OCI-LY3 (cell line): Measurements from ENCODE around the gene SMAD6.

Experiments
- H2AFZ ChIP-seq: fragments of 200-600, 300-600 bp; shearing (Covaris generic); 2 replicates; pipeline ENCODE4 v1.6.0; 2014; ENCODE audit warnings: antibody characterized with exemption, low read depth, low read length
- H3K27ac ChIP-seq: fragments of 200-600, 300-600 bp; sonication (generic); 2 replicates; pipeline ENCODE4 v1.5.1; 2014; ENCODE audit warnings: mild to moderate bottlenecking, low read length, moderate library complexity, mixed read lengths
- H3K27me3 ChIP-seq: fragments of 200-600, 300-600 bp; sonication (generic); 2 replicates; pipeline ENCODE4 v1.6.1; 2014; ENCODE audit warnings: low read depth, low read length, mixed read lengths
- H3K36me3 ChIP-seq: fragments of 200-600, 300-600 bp; sonication (generic); replicated peaks from 2 replicates; pipeline ENCODE3; 2014; ENCODE audit warnings: low read depth, low read length, mixed read lengths
- H3K4me1 ChIP-seq: fragments of 300-600, 200-600 bp; sonication (generic); 2 replicates; pipeline ENCODE4 v1.6.1; 2014; ENCODE audit warnings: low read length, mixed read lengths
- H3K4me2 ChIP-seq: fragments of 200-600, 300-600 bp; sonication (generic); 2 replicates; pipeline ENCODE4 v1.6.1; 2014; ENCODE audit warnings: low read length, mixed read lengths
- H3K4me3 ChIP-seq: fragments of 300-600, 200-600 bp; sonication (generic); 2 replicates; pipeline ENCODE4 v1.5.1; 2014; ENCODE audit warnings: antibody characterized with exemption, mild to moderate bottlenecking, low read length, moderate library complexity
- H3K79me2 ChIP-seq: fragments of 300-600, 200-600 bp; shearing (Covaris generic); 2 replicates; pipeline ENCODE4 v1.6.1; 2014; ENCODE audit warnings: mild to moderate bottlenecking, low read length, mixed read lengths
- H3K9ac ChIP-seq: fragments of 300-600, 200-600 bp; shearing (Covaris generic); 2 replicates; pipeline ENCODE4 v1.6.0; 2014; ENCODE audit warnings: mild to moderate bottlenecking, low read length, moderate library complexity
- H3K9me3 ChIP-seq: fragments of 200-600, 300-600 bp; shearing (Covaris generic); 2 replicates; pipeline ENCODE4 v1.6.1; 2014; ENCODE audit warnings: low read length, mixed read lengths; ENCODE audit not compliant: insufficient read depth
- H4K20me1 ChIP-seq: fragments of 200-600, 300-600 bp; sonication (generic); 2 replicates; pipeline ENCODE4 v1.6.1; 2016; ENCODE audit warnings: low read length, mixed read lengths; ENCODE audit not compliant: insufficient read depth
- CTCF ChIP-seq: fragments of 200-600, 300-600 bp; sonication (generic); IDR thresholded peaks from 2 replicates; pipeline ENCODE4 v1.5.1; 2014; ENCODE audit warnings: antibody characterized with exemption, low read length, low read depth
- EZH2phosphoT487 ChIP-seq: fragments of 200-600 bp; shearing (Covaris generic); IDR thresholded peaks from 2 replicates; pipeline ENCODE4 v1.6.1; 2018; ENCODE audit warnings: antibody characterized with exemption, mixed run types, low read depth

SMAD6 gene

GRCh38 chr15:66672867-66673266 is 29.2 kb upstream of the SMAD6 start:
- TF ChIP-seq CTCF (no peak), EZH2phosphoT487 (no peak)
- Histone ChIP-seq H3K79me2 (no peaks in the 10 kb centered on the region), H3K27me3 (no peaks in the 10 kb centered on the region), H3K27ac (no peak overlapping the region), H3K4me2 (no peak overlapping the region), H4K20me1 (no peaks in the 10 kb centered on the region), H3K9ac (no peak overlapping the region), H3K9me3 (no peaks in the 10 kb centered on the region), H3K4me3 (no peak overlapping the region), H3K36me3 (no peaks in the 10 kb centered on the region), H2AFZ (no peak overlapping the region), H3K4me1 (no peaks in the 10 kb centered on the region)

- H4K20me1 ChIP-seq = no peaks in the 10 kb centered on the region
- no peak overlapping the region for H3K9ac ChIP-seq
- H3K27me3 ChIP-seq = no peaks in the 10 kb centered on the region
- no peaks in the 10 kb centered on the region for H3K79me2 ChIP-seq
- H3K4me3 ChIP-seq = no peak overlapping the region
- H3K27ac ChIP-seq = no peak overlapping the region
- no peaks in the 10 kb centered on the region for H3K36me3 ChIP-seq
- H3K4me1 ChIP-seq = no peaks in the 10 kb centered on the region
- H2AFZ ChIP-seq = no peak overlapping the region
- TF ChIP-seq EZH2phosphoT487 (no peak), CTCF (no peak)
- H3K4me2 ChIP-seq = no peak overlapping the region
- H3K9me3 ChIP-seq = no peaks in the 10 kb centered on the region
Measured at GRCh38 chr15:66673410-66674322, 28.4 kb upstream of the SMAD6 start.

GRCh38 chr15:66674756-66675155 is 27.3 kb upstream of the SMAD6 start:
- Histone ChIP-seq H3K4me2 (no peak overlapping the region), H2AFZ (no peak overlapping the region), H3K9me3 (no peaks in the 10 kb centered on the region), H4K20me1 (no peaks in the 10 kb centered on the region), H3K4me1 (no peaks in the 10 kb centered on the region), H3K27me3 (no peaks in the 10 kb centered on the region), H3K36me3 (no peaks in the 10 kb centered on the region), H3K27ac (no peak overlapping the region), H3K79me2 (no peaks in the 10 kb centered on the region), H3K9ac (no peak overlapping the region), H3K4me3 (no peak overlapping the region)
- TF ChIP-seq EZH2phosphoT487 (no peak), CTCF (no peak)

GRCh38 chr15:66675446-66675845 is 26.6 kb upstream of the SMAD6 start:
- no peak for TF ChIP-seq CTCF
- TF ChIP-seq EZH2phosphoT487 = no peak
- no peak overlapping the region for H2AFZ ChIP-seq
- no peaks in the 10 kb centered on the region for H4K20me1 ChIP-seq
- no peak overlapping the region for H3K4me3 ChIP-seq
- H3K4me1 ChIP-seq = no peaks in the 10 kb centered on the region
- H3K9ac ChIP-seq = no peak overlapping the region
- H3K79me2 ChIP-seq = no peaks in the 10 kb centered on the region
- H3K27me3 ChIP-seq = no peaks in the 10 kb centered on the region
- H3K4me2 ChIP-seq = no peak overlapping the region
- no peaks in the 10 kb centered on the region for H3K36me3 ChIP-seq
- no peaks in the 10 kb centered on the region for H3K9me3 ChIP-seq
- H3K27ac ChIP-seq = no peak overlapping the region
